NCI-H526 treated with DMSO at 0.1 percent for 48 hours (cell line): Measurements from ENCODE around the gene CCDC102A.

ENCODE experiments used
- DNase-seq: peaks from one replicate; lab custom pipeline; 2025; lab: John Stamatoyannopoulos, UW

Gene CCDC102A

GRCh38 chr16:57537194-57537505 is 779 bp upstream of the CCDC102A start:
- DNase-seq: no peak

DNA sequence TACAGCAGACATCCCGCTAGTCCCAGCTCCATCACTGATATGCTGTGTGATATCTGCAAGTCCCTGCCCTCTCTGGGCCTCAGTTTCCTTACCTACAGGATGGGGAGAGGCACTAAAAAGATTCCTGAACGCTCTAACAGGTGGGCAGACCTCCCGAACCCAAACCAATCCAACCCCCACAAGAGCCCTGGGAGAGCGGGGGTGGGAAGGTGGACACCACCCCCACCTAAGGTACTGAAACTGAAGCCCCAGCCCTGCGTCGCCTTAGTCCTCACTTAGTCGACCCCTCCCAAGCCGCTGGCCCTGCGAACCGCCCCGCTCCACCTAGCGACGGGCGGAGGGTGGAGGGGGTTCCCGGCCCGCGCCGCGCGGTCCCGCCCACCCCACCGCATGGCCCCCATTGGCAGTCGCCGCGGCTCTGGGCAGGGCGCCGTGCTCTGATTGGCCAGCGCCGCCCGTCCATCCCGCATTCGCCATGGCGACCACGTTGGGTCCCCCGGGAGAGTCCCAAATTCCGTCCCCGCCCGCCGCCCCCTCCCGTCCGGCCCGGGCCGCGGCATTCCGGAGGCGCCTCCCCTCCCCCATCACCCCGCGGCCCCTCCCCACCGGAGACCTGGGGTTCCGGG is 578 bp downstream of the CCDC102A start:
- peak; percentile 59 for DNase-seq

DNA sequence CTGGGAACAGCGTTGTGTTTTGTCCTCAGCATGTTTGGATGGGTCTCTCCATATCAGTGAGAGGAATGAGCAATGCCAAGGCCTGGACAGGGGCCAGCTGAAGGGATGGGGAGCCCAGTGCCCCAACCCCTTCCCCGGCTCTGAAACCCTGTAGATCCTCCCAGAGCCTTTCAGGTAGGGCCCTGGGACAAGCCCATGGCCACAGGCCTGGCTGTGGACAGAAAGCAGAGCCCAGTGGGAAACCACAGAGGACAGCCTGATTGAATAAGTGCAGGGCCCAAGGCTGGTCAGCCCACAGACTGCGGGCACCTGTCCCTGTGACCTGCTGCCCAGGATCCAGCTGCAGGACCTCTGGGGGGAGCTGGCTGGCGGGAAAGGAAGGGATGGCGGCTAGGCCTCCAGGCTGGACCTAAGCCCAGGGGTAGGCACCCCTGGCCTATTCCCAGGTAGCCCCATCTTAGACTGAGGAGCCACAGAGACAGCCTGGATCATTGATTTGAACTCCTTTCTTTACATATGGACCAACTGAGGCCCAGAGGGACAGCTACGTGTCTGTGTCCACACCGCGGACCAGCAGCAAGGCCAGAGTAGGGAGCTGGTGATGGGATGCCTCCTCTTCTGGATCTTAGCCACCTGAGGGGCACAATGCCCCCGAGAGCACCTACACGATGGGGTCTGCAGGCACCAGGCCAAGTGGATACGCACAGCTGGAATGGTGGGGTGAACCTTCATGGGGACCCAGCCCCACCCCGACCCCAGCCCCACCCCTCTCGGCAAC is 1.3 kb downstream of the CCDC102A start:
- DNase-seq: no peak

- no peak for DNase-seq
Observed at GRCh38 chr16:57534337-57534880, 2.0 kb downstream of the CCDC102A start.

- DNase-seq: no peak
Observed at GRCh38 chr16:57533431-57534336, 2.7 kb downstream of the CCDC102A start.

DNA sequence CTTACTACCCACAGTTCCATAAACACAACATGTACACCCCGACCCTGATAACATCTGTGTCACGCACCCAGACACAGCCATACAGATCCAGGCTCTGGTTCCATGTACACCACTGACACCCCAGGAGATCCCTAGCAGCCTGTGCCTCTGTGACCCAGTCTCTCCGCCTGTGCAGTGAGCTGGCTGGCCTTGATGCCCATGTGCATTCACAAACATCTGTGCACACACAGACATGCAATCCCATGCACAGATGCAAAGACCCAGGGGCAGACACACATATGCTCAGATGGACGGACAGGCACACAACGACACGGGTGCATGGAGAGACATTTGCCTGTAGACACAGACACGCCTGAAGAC is 4.1 kb downstream of the CCDC102A start:
- peak; percentile 43 for DNase-seq

DNA sequence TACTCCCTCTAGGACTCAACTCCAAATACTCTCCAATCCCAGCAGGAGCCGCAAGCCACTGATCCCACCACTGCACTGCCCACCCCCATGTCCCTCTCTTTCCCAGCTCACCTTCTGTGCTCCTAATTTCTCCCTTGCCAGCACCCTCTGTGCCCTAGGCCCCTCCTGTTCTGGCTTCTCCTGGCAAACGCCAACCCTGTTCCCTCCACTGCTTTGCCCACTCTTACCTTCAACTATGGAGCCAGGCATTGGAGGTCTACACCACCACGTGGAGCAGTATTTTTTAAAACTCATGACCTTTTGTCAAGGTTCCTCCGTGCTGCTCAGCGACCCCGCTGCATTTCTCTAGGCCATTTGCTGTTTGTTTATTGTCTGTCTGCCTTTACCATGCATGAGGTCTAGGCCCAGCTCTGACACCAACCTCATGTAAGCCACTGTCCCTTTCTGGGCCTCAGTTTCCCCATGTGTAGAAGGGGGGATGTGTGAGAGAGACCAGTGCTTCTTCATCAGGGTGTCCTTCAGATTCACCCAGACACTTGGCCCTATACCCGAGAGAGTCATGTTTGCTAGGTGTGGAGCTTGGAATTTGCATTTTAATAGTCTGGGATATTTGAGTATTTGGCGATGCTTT is 4.6 kb downstream of the CCDC102A start:
- DNase-seq: no peak

DNA sequence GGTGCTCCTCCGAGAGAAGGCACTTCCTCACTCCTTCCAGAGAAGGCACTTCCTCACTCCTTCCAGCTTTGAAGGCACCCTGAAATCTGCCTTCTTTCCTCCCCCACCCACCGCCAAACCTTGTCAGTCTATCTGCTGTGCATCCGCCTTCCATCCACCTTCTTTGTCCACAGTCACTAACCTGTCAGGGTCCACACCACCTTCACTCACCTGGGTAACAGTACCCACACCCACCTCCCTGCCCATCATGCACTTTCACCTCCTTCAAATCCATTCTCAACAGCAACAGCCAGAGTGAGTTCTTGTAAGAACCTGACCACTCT is 5.2 kb downstream of the CCDC102A start:
- DNase-seq: no peak

DNA sequence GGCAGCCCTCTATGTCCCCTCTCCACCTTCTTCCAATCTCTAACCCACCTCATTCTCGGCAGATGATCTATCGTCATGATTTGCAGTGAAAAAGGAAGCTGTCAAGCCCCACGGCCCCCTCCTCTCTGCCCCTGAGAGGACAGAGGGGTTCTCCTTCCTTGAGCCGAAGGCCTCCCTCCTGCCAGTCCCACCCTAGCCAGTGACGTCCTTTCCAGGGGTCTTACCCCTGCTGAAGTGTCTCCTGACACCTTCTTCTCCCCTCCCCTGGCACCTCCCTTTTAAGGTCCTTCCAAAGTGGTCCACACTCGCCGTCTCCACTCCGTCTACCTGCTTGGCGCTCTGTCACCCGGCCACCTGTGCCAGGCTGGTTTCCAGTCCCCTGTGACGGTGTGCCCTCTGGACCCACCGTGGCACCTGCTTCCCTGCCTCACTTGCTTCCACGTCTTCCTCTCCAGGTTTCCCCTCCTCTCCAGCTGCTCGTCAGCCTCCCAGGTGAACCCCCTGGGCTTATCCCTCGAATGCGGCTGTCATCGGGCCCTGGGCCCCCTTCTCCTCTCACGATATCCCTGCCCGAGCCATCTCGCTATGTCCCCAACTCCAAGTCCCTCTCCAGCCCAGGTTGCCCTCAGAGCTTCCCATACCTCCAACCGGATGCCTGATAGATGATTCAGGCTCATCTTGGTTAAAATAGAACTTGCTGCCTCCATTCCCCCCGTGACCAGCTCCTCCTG is 5.7 kb downstream of the CCDC102A start:
- no peak for DNase-seq

DNA sequence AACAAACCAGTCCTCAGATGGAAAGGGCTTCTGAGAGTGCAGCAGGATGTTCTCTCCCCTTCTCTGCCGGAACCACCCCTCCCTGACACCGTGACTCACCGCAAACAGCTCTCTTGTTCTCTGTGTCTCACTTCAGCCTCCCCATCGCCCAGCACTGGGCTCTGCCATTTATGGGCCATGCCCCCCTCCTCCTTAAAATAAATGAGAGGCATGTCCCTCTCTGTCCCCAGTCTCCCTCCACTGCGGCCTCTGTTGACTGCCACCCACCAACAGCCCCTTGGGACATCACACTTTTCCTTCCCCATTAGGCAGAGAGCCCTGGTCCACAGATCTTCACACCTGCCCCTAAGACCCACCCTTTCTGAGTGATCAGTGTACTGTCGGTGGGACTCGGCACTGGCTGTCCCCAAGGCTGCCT is 6.3 kb downstream of the CCDC102A start:
- DNase-seq: no peak

DNA sequence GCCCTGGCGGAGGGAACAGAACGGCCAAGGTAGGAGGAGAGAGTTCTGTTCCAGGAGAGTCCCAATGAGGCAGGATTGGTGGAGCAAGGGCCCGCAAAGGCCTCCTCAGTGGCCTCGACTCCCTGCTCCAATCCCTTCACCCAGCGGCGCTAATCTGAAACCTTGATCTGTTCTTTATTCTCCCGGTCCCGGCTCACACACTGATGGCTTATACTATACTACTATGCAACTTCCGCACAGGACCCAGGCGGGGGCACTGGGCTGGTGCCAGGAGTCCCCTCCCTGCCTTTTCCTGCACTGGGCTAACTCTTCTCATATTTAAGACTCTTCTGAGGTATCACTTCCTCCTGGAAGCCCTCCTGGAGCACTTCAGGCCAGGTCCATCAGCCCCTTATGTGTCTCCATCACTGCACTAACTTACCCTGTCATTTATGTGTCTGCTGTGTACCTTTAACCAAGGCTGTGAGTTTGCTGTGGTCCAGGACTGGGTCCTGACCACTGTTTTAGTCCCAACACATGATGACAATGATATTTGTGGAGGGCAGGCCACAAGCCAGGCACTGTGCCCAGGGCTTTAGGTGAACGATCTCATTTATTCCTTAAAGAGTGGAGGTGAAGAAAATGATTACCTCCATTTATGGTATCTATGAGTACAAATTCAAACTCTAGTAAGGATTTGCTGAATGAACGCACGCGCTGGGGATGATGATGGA is 6.8 kb downstream of the CCDC102A start:
- DNase-seq: no peak

DNA sequence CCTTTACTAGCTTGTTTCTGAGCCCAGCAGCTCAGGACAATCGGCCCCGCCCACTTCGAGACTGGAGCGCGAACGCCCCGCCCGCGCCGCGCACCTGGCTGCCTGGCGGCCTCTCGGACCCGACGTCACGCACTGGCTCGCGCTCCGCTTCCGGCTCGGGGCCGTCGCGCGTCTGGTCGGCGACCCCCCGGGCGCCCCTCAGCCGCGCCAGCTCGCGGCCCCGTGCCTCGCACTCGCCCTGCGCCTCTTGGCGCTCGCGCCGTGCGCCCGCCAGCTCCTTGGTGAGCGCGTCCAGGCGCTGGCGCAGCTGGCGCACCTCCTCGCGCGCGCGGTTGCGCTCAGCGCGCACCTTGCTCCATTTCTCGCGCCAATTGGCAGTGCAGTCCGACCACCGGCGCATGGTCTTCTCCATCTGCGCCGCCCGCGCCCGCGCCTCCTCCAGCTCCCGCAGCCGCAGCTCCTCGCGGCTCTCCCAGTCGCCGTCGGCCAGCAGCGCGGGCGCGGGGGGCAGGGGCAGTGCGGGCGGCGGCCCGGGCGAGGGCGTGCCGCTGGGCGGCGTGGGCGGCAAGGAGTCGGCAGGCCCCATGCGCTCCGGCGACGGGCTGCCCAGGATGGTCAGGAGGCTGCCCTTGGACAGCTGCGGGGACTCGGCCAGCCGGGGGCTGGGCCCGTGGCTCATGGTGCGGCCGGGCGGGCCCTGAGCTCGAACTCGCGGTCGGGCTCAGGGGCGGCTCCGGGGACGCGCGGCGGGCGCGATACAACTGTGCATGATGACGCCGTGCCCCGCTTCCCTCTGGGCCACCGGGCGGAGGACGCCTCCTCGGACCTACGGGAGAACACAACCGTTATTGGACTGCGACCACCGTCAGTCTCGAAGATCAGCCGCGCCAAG is 7.6 kb downstream of the CCDC102A start:
- DNase-seq: no peak

- no peak for DNase-seq
Observed at GRCh38 chr16:57527610-57528360, 8.6 kb downstream of the CCDC102A start.

GRCh38 chr16:57527027-57527426 is 9.3 kb downstream of the CCDC102A start:
- DNase-seq: no peak

- no peak for DNase-seq
Observed at GRCh38 chr16:57526498-57526897, 9.9 kb downstream of the CCDC102A start.

DNA sequence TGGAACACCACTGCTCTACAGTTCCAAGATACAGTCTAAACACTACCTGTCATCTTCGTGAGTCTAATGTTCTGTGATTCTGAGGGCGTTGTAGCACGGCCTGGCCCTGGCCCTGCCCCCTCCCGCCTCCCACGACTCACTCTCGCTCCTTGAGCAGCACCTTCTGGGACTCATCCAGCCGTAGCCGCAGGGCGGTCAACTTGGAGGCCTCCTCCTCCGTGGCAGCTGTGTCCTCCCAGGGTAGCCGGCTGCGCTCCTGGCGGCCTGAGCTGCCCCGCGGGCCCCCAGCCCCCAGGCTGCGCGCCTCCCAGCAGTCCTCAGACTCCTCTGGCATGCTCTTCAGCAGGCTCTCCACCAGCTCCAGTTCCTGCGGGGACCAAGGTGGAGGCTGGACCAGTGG is 10.6 kb downstream of the CCDC102A start:
- DNase-seq: no peak

GRCh38 chr16:57522960-57523359 is 13.4 kb downstream of the CCDC102A start:
- DNase-seq: no peak

DNA sequence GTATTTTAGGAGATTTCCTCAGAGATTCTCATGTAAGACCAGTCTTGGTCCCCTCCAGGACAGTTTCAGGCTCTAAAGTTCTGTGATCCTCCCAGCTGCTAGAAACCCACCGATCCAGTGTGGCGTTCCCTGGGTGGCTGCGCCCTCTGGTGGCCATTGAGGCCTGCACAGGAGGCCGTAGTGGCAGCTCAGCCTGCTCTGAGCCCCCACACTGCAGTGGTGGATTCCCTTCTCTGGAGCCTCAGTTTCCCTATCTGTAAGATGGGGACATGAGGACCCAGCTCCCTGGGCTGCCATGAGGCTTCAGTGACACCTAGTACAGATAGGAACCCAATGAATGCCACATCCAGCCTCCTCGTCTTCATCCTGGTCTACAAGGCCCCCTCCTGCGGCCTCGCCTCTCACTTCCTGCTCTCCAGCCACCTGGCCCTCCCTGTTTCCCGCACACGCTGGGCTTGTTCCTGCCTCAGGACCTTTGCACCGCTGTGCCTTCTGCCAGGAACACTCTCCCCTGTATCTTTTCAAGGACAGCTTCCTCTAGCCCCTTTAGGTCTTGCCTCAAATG is 16.5 kb downstream of the CCDC102A start:
- DNase-seq: peak; percentile 2

DNA sequence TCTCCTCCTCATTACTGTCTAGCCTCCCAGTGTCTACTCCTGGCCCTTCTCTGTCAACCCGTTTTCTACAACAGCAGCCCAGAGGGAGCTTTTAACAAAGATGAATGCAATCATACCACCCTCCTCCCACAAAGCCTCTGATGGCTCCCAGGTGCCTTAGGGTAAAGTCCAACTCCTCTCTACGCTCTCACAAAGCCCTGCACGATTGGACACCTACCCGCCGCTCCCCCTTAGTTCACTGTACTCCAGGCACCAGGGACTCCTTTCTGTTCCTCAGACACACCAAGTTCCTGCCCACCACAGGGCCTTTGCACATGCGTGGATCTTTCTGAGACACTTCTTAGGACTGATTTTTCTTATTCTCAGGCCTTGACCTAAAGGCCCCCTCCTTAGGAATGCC is 17.4 kb downstream of the CCDC102A start:
- DNase-seq: no peak
